ENCODE results near the gene TBL1X. TPM values are rescaled to one million over a fixed set of nuclear protein-coding genes. Genes with fewer than 3 reads are reported as not detected.
A peak's percentile ranks its signal among the peaks of the same experiment; 100 is the strongest.

The TBL1X gene
- total RNA-seq, 1 experiment from 2014 or later: 13.9 TPM

DNA sequence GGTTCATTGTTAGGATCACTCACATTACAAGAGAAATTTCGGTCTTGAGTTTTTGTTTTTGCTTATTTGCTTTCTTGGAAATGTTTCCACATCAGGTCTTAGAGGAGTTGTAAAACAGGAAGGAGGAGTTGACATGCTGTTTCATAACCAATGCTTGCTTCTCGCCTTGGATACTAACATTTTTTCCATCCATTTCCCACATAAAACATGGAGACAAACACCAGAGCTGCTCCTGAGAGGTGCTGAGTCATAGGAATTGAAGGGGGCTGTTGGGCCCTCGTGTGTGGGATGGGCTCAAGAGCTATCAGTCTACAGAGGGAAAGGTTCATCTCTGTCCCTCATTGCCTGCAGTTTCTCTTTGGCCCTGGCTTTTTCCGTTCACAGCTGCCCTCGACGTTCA, 29.9 kb downstream of the TBL1X start:
- no peak for DNase-seq (ENCODE audit: low read depth)

DNA sequence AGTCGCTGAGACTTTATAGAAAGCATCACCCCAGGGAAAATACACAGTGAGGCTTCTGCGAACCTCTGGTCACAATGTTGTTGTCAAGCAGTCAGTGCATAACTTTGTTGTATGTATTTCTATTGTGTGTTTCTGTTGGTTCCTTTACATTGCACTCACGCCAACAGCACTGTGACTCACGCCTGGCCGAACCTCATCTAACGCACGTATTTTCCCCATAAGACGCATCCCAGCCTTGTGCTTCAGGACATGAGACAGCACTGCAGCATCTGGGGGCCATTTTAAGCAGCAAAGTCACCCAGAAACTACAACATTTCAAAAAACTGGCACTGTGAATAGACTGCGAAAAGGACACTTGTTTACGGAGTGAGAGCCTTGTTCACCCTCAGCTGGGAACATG, 30.6 kb downstream of the TBL1X start:
- no peak for DNase-seq (ENCODE audit: low read depth)

DNA sequence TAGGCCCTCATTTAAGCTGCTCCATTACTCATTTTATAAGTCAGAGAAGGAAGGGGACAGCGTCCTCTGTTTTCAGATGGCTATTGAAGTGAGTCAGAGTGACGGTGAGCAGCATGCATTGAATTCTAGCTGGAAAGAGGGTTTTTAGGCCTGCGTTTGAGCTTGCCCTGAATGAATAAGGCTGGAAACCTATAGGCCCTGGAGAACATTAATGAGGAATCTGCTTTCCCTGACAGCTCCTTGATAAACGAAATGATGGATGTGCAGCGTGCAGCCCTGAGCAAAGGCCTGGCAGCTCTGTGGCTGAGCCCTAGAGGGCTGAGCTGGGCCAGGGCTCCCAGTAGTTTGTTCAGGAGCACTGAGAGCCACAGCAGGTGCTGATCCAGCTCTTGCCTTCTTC, 33.4 kb downstream of the TBL1X start:
- DNase-seq (ENCODE audit: low read depth): no peak

DNA sequence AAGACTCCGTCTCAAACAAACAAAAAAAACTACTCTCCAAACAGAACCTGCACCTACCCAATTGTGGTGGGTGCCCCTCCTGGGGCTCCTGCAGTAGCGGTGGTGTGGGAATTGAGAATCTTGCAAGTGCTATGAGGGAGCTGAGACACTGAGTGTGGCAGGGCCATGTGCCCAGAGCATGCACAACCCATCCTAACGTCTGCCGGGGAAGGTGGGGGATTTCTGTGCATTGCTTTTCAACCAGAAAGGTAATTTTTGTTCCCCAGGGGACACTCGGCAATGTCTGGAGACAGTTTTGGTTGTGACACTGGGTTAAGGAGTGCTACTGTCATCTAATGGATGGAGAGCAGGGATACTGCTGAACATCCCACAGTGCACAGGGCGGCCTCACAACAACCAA, 35.7 kb downstream of the TBL1X start:
- DNase-seq (ENCODE audit: low read depth): no peak

DNA sequence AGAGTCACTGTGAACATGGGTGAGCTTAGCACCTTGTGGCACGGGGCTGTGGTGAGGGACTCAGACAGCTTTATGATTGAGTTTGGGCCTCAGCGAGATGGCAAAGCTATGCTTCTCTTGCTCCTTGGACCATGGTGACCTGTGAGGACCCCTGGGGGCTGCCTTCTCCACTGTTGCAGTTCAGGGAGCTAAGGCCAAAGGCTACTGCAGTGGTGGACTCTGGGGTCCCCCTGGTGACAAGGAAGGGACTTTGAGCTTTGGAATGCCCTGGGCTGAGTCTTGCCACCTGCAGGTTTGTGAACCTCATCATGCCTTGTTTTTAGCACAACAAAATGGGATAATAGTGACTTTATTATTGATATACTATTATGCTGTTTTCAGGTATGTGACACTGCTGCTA, 36.5 kb downstream of the TBL1X start:
- DNase-seq (ENCODE audit: low read depth): no peak

DNA sequence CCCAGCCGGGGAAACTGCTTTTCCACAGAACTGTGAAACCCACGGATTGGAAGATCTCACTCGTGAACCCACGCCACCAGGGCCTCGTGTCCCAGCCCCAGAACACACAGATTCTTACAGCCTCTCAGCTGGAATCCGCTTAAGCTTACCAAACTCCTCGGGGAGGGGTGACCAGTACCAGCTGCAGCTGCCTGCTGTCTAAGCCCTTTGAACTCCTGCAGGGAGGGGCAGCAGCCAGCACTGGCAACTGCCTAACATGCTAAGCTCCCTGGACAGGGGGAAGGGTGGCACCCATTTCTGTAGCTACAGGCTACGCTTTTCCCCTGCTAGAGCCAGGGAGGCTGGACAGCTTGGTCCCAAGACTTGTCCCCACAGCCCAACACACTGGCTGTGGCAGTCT, 38.4 kb downstream of the TBL1X start:
- peak; percentile 2 for DNase-seq (ENCODE audit: low read depth)

DNA sequence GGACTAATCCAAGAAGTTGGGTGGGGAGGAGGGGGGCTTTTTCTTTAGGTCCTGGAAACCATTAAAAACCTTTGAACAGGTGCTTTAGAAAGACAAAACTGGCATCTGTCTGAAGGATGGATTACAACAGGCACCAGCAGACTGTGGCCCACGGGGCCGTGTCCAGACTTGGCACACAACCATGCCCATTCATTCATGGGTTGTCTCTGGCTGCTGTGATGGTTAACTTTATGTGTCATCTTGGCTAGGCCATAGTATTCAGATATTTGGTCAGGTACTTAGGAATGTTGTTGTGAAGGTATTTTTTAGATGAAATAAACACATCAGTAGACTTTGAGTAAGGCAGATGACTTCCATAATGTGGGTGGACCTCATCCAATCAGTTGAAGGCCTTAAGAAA, 45.5 kb downstream of the TBL1X start:
- no peak for DNase-seq (ENCODE audit: low read depth)

DNA sequence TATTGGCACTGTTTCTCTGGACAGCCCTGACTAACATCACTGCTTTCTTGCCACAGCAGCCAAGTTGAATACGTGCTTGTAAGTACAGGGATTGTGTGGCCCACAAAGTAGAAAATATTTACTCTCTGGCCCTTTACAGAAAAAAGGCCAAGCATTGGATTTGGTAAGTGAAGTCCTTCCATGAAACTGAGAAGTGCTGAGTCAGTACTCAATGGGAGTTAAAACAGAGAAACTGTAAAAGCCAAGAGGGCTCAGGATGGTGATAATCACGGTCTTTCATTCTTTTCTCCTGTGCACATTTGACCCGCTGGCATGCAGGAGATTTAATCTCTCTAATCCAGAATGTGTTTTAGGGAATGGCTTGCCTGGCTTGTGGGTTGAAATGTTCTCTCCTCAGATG, 46.1 kb downstream of the TBL1X start:
- no peak for DNase-seq (ENCODE audit: low read depth)

DNA sequence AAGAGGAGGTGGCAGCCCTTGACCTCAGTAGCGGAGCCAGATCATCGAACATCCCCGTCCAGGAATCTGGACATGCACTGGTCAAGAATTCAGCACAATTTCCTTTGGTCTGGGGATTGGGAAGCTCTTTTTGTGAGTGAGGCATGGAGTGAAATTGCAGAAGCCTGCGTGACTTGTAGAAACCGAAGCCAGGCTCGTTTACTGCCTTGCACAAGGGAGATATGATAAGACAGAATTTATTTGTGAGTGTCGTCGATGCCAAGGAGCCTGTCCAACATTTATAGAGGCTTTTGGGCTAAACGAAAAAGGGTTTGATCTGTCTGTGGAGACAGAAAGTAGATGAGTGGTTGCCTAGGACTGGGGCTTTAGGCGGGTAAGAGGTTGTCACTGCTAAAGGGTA, 50.6 kb downstream of the TBL1X start:
- DNase-seq (ENCODE audit: low read depth): no peak

DNA sequence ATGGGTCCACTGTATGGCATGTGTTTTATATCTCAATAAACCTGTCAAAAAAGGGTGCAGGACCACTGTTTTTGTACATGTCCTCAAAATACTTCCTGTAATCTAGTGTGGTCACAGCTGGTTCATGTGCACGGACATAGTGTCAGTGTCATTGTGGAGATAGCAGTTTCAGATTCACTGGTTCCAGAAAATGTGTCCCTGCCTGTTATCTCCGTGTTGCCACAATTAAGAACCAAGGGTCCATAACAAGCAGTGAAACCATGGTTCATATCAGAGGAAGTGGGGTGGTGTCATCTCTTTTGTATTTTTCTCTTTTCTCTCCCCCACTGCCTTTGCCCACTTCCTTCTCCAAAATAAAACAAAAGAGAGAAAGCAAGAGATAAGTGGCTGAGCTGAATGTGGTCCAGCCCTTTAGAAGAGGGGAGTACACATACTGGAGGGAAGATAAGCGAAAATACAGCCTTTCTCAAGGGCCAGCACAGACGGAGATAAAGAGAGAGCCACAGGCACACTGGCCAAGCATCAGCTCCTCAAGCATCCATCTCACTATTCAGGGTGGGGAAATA, 51.2 kb downstream of the TBL1X start:
- DNase-seq (ENCODE audit: low read depth): no peak

DNA sequence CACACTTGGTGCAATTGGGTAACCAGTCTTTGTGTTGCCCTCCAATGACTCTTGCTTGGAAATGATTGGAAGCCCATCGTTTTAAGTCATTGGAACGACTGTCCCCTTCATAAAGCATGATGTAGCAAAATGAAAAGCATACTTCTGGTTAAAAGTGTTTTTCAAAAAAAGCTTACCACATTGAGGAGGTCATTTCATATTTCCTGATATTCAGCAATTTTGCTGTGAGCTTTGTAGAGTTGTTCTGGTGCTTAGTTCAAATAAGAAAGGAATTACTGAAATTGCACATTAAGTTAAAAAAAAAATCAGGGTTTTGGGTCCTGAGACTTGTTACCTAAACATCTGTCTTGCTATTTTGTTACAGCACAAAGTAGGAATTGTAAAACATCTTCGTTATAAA, 51.8 kb downstream of the TBL1X start:
- DNase-seq (ENCODE audit: low read depth): no peak

DNA sequence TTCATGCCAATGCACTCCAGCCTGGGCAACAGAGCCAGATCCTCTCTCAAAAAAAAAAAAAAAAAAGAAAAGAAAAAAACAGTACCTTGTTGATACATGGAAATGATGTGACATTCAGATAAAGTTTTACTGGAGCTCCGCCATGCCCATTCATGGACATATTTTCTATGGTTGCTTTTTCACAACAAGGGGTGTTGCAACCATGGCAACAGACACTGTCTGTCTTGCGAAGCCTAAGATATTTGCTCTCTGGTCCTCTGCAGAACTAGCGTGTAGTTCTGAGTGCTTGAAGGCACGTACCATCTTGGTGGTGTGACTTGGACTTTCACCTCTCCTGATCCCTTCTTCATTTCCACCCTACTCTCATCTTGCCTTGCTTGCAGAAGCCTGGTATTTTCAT, 53.2 kb downstream of the TBL1X start:
- DNase-seq (ENCODE audit: low read depth): no peak

DNA sequence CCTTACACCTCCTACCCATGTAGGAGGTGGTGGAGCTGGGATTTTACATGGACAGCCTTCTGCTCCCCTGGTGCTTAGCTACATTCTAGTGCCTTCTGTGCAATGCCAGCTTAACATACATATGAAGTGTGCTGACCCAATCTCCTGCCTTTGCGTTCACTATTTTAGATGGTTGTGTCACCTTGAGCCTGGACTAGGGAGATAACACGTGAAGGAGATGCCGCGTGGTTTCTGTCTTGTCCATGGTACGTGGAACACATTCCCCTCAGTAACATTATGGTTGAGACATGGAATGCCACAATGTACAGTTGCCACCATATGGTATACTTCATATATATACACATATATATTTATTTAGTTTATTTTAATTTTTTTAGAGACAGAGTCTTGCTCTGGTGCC, 54.0 kb downstream of the TBL1X start:
- DNase-seq (ENCODE audit: low read depth): no peak

DNA sequence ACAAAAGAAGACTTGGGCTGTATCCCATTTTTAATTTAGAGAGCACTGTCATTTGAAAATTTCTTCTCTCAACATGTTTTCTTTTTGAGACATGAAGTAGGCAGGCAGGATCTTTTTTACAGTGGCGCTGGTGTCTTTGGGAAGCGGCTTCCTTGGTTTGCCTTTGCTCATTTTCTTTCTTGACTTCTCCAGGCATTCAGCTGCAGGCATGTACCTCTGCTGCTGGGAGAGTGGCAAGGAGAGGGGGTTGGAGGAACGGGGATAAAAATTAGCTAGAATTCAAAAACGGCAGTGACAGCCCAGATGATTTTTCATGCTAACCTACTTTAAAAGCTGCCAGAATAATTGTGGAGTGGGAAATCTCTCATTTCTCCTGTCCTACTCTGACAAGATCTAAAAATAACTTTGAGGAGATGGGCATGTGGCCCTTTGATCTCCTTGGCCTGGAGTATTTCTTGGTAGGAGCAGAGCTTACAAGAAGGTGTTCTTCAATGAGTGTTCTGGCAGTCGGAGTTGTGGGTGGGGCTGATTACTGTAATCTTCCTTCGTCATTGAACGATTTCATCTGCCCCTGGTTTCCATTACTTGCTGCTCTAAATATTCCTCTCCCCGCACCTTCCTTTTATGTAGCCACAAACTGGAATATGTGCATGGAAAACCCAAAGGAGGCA, 54.8 kb downstream of the TBL1X start:
- no peak for DNase-seq (ENCODE audit: low read depth)

DNA sequence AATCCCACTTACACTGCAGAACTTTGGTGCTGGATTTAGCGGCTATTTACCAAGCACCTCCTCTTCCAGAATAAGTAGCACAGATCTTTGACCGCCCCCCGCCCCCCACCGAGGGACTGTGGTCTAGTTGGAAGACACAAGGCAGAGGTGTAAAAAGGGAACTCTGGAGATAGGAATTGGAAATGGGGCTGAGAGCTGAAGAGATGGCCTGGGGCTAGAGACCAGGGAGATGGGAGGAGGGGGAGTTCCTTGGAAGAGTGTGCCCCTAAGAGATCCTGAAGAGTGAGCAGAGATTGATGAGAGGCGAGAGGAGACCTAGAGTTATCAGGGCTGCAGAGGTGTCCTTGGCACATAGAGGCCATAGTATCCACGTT, 55.3 kb downstream of the TBL1X start:
- no peak for DNase-seq (ENCODE audit: low read depth)

DNA sequence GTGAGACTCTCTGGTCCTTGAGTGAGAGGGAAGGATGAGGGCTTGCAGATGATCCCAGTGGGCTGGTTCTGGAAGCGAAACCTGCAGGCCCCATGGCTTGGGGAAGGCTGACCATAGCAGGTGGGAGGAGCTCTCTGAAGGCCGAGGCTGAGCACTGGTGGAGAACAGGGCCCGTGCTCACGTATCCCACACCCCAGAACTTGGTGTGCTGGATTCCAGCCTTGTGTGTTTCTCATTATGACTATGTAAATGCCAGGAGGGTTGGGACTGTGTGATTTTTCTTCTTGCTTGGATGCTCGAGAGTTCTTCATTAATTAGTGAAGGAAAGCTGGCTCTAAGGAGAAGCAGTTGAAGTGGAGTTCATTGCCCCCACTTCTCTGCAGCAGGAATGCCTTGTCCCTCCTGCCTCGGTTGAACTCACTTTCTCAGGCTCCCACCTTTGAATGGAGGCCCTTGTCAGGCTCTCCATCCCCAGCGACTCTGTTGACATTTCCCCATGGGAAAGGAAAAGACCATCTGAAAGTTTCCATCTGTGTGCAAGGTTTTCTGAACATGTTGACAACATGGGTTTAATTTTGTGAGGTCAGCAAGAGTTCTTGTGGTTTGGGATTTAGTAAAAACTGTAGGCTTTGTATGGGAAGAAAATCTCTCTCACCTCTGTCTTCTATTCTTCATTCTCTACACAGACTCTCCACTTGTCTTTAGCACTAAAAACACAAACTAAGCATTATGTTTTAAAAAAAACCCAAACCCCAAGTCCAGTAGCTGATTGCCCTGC, 57.7 kb downstream of the TBL1X start:
- no peak for DNase-seq (ENCODE audit: low read depth)

DNA sequence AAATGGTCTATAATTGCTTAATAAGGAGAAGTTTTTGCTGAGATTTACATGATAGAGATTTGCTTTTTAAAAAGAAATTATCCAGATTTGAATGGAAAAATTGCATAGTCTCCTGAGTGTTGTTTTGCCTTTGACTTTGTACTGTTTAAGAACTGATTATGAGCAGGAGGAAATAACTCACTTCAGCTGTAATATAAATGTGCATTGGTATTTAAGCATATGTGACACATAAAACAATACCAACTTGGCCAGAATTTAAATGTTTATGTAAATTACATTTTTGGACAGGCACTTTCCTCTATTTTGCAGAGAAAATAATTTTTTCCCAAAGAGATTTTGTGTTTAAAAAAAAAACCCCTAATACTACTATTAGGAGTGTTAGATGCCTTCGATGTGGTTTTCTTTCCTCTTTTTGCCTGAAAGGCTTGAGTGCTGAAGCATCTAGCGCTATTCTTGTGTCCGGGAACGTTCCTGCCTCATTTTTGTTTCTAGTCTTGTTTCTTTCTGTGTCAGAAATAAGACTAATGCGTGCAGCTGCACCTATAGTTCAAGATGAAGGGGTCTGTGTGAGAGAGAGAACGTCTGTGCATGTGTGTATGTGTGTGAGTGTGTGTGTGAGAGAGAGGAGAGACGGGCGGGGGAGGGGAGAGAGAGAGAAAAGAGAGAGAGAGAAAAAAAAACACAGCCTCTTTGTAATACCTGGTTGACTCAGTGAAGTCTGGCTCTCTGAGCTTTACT, 60.8 kb downstream of the TBL1X start:
- DNase-seq (ENCODE audit: low read depth): no peak

DNA sequence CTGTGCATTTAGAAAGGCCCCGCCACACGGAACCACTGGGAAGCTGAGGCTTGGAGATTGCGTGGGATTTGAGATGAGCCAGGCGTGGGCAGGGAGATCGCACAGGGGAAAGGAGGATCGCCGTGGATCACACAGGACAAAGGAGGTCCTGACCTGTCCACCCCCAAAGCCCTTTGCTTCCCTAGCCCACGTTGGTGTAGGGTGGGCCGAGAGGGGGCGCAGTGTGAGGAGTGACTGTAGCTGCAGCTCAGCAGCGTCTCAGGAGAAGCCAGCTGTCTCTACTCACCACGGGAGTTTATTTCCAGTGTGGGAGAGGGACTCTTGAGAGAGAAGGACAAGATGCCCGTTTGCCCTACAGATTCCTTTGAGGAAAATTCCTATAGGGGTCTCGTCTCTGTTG, 62.1 kb downstream of the TBL1X start:
- DNase-seq (ENCODE audit: low read depth): no peak

DNA sequence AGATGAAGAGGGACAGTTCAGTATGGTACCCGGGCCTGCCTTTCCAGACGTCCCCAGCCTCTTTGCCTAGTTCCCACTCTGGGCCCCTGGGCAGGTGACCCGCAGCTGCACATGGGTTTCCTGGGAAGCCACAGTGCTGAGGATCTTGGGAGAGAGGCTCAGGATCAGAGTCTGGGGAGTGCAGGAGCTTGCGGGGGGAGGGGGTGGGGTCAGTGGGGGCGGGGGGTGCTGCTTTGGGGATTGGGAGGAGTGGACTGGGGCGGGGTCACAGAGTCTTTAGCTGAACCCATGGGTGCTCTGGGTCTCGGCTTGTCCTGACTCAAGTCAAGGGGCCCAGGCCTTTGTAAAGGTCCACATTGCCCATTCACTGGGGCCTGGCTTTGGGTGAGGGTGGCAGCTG, 63.6 kb downstream of the TBL1X start:
- DNase-seq (ENCODE audit: low read depth): no peak

DNA sequence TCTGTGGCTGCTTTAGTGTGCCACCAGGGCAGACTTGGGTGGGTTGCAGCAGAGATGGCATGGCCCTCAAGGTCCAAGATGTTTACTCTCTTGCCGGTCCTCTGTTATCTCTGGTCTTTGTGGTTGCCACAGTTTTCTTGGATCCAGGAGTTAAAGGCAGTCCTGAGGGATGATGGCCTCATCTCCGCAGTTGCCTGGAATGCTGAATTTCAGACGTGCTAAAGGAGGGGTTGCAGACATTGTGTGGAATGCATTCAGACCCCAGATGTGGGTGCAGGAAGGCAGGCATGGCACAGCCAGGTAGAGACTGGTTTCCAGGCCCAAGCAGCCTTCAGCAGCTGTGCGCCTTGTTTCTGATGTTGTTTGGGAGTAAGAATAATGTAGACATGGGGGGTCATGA, 64.4 kb downstream of the TBL1X start:
- no peak for DNase-seq (ENCODE audit: low read depth)

DNA sequence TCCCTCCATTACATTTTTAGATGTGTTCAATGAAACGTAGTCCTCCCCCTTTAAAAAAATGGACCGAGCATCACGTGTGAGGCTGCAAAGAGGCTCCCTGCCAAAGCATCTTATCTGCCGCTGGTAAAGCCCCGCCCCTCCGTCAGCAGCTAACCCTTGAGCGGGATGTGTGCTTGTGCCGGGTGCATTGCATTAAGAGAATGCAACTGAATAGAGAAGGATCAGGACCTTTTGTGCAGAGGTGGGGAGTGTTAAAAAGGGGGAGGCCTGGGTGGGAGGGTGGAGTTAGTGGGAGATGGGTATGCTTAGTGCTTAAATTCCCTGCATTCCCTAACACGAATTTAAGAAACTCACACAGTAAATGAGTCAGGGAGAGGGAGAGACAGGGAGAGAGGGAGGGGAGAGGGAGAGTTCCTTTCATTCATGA, 66.0 kb downstream of the TBL1X start:
- peak; percentile 84 for DNase-seq (ENCODE audit: low read depth)

DNA sequence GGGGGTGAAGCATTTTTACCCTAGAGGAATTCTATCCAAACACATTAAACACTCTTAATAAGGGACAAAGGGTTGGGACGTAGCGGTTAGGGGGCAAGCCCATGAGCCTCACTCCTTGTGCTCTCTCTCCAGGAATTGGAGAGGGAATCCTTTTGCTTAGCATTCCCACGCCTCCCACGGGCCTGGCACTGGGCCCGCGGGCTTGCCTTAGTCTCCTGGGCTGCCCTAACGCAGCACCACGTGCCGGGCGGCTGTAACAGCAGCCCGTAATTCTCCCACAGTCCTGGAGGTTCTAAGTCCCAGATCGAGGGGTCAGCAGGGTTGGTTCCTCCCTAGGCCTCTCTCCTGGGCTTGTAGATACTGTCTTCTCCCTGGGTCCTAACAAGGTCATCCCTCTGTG, 67.5 kb downstream of the TBL1X start:
- no peak for DNase-seq (ENCODE audit: low read depth)

DNA sequence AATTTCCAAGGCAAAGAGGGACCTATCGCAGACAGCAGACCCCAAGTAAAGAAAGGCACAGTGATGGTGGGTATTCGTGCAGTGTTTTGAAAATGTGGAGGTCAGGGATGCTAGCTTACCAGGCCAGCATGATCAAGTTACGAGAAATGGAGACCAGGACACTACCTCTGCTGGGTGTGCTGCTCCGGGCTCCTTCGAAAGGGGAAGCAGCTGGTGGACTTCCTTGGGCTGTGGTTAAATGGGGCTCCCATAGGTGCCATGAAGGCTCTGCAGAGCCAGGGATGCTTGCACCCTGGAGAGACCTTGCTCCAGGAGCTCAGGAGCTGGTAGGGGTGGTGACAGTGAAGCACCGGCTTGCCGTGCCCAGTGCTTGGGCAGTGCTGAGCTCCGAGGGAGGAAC, 68.8 kb downstream of the TBL1X start:
- DNase-seq (ENCODE audit: low read depth): no peak
